HG03558 (cell line): ENCODE measurements around the gene SLK.

Source experiments
- ATAC-seq: cut with Tn5 transposase; IDR thresholded peaks from one replicate; pipeline ENCODE4 v1.9.1; 2021; ENCODE audit warnings: moderate number of reproducible peaks; ENCODE audit not compliant: unreplicated experiment; ENCODE audit errors: extremely low read depth

SLK gene

DNA sequence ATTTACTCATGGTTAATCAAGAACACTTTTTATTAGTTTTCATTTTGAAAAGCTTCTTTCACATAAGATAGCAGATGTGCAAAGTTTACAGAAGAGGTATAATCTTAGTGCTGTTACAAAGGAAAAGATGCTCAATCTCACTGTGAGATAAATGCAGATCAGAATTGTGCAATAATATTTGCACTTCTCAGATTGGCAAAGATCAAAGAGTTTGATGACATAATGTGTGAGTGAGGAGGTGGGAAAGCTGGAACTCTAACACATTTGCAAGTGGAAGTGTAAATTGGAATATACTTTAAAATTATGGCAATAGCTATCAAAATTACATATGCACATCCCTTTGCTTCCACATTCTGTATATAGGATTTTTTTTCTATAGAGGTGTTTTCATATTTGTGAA lies 27.4 kb upstream of the SLK start:
- no peak for ATAC-seq

DNA sequence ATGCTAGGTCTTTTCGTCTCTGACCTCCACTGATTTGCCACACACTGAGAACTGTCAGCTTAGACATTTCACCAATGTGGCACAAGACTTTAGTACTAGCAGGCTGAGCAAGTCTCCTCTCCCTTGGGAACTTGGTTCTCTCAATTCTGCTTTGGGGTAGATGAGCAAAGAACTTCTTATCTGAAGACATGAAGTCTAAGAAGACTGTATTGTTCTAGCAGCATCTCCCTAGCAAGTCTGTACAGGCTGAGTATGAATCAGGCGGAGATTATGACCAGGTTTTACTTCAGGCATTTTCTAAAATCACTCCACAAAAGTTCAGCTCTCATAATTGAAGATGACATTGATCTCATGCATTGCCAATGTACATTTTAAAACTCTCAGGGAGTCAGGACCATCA lies 25.1 kb upstream of the SLK start:
- ATAC-seq: no peak

DNA sequence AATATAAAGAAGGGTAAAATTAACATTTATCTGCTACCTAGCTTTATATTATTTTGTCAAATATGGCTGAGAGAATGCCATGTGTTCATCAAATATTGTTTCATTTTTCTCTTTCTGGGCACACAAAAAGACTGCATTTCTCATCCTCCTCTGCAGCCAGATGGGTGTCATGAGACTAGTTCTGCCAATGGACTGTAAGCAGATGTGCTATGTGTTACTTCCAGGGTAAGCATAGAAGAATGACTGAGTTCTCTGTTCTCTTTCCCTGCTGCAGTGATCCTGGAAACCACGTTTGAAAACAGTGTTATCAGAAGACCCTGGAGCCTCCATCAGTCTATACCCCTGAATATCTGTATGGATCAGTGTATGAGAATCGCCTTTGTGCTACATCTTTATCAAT lies 24.1 kb upstream of the SLK start:
- no peak for ATAC-seq

DNA sequence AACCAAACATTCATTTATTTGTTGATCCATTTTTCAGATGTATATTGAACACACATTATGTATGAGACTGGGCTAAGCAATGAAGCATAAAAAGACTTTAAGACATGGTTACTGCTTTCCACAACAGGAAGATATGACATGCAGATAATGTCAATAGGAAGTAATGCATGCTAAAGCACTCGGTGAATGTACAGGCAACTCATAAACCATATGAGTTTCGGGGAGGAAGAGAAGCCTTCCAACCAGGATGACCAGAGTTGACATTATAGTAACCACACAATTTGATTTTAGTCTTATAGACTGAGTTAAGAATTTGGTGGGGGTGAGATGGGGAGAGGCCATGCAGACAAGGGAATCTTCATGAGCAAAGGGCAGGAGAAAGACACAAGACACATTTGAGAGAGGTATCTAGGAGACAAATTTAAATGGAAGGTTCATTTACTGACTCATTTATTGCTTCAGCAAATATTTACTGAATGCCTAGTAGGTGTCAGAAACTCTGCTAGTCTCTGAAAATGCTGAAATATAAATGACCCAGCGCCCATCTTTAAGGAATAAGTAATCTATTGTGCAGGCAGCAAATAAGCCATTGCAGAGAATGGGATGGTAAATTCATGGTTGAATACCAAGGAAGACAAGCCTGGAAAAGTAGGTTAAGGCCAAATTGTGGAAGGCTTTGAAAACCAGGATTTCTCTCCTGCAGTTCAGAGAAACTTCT lies 19.0 kb upstream of the SLK start:
- no peak for ATAC-seq

DNA sequence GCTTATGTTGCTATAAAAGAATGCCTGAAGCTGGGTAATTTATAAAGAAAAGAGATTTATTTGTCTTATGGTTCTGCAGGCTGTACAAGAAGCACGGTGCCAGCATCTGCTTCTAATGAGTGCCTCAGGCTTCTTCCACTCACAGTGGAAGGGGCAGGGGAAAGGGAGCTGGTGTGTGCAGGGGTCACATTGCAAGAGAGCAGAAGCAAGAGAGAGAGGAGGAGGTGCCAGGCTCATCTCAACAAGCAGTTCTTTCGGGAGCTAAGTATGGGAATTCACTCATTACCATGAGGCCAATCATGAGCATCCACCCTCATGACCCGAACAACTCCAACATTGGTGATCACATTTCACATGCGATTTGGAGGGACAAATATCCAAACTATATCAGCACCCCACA lies 17.2 kb upstream of the SLK start:
- ATAC-seq: no peak

DNA sequence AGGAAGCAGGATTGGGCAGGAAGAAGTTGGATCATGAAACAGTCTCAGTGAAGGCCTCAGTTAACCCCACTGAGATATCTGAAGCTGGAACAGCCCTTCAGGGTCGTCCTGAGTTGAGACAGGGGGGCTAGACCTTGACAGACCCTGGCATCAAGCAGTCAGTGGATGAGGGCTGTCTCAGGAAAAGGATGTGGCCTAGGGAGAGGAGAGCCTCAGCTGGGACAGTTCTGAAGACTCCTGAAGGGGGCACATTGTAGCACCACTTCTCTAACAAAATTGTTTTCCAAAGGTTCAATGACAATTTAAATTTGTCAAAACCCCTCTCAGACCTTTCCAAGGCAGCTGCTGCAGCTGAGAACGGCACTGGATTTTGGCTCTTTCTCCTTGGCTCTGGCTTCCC lies 15.8 kb upstream of the SLK start:
- no peak for ATAC-seq

DNA sequence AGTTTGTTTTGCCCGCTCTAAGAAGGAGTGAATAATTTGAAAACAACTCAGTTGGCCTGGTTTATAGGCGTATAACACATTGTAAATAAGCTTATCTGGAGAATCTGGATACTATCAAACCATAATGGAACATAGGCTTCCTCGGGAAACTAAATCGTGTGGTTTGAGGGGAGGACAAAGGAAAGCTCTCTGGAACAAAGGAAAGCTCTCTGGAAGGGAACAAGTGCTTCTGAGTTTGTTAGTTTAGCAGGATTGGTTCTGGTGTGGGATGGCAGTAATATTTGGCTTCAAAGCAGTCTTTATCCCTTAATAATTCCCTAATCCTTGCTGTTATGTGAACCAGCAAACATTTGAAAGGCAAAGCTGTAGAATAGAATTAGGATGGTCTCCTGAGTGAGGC lies 15.0 kb upstream of the SLK start:
- no peak for ATAC-seq

DNA sequence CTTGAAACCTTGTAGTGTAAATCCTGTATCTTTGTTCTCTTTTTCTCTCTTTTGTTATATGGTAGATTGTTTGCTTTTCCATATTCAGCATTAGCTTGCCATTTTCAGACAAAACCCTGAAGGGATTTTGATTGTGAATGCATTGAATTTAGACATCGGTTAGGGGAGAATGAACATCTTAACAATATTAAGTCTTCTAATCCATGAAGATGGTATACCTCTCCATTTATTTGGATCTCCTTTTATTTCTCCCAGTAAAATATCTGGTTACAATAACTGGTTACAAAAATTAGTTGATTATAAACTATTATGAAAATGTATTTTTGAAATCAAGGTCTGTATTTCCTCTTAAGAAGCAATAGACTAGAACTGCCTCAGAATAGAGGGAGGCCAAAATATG lies 12.4 kb upstream of the SLK start:
- no peak for ATAC-seq

DNA sequence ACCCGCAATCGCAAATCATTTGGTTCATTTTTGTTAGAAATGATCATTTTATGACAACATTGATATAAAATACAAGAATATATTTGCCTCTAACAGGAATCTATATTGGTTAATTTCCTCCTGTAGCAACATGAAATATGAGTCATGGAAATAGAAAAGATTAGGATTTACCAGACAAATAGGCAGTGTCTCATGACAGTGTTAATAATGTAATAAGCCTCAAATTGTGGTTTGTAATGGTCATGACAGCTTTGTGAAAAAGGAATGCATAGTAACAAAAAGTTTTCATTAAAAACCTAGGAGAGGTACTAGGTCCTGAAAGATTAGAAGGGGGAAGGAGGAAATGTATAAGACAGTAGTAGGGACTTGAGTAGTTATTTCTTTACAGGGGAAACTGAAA lies 7.9 kb upstream of the SLK start:
- no peak for ATAC-seq

DNA sequence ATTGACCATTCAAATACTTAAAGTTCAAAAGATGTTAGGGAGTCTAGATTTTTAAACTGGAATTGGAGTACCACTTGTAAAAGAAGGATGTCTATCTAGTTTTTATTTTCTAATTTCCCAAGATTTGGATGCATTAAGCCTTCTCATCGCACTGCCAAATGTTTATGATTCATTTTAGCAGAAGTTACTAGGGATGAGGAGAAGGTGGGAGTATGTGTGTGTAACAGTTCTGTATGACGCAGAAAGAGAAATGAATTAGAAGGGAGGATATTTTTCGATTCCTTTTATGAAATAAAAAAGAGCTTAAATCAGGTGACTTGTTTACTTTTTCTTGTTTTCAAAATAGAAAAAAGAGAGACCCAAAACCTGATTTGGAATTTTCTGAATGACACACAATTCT lies 6.8 kb upstream of the SLK start:
- ATAC-seq: no peak

DNA sequence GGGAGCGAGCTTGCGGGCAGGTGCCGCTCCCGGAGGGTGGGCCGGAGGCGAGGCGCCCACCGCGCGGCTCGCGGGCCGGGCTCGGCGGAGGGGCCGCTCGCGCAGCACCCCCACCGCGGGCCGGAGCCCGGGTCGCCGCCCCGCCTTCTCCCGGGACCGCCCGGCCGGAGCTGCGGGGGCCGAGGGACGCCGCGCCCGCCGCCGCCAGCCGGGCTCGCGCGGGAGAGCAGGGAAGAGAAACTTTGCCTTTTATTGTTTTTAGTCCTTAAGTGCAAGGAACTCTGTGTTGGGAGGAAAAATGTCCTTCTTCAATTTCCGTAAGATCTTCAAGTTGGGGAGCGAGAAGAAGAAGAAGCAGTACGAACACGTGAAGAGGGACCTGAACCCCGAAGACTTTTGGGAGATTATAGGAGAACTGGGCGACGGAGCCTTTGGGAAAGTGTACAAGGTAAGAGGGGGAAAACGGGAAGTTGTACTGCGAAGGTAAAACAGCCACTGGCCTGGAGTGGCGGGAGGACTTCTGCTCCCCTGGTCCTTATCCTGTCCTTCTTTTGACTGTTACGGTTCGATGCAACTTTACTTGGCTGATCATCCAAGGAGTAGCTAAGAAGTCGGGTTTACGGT lies 620 bp downstream of the SLK start:
- ATAC-seq: peak; percentile 31

DNA sequence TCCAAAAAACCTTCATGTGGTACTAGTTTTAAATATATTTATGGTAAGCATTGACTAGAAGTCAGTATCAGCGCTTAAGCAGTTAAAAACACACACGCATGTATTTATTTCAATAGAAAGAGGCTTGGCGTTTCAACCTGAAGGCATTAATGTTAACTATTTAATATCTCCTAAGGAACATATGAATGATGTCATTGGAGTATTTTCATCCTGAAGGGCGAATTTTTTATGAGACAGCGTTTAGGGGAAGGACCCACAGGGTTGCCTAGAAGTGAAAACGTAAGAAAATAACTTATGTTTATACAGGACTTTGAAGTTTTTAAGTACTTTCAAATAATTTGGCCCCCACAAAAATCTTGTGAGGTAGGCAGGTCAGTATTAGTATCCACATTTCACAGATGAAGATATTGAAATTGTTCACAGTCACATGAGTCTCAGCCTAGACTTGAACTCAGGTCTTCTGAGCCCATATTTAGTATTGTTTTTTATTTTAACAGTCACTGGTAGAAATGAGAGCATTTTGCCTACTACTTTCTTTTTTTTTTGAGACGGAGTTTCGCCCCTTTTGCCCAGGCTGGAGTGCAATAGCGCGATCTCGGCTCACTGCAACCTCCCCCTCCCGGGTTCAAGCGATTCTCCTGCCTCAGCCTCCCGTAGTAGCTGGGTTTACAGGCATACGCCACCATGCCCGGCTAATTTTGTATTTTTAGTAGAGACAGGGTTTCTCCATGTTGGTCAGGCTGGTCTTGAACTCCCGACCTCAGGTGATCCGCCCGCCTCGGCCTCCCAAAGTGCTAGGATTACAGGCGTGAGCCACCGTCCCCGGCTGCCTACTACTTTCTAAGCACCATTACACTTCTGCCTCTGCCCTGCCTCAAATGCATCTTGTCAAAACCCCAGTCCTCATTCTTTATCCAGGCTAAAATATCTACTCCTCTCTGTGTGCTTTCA lies 1.8 kb downstream of the SLK start:
- no peak for ATAC-seq

DNA sequence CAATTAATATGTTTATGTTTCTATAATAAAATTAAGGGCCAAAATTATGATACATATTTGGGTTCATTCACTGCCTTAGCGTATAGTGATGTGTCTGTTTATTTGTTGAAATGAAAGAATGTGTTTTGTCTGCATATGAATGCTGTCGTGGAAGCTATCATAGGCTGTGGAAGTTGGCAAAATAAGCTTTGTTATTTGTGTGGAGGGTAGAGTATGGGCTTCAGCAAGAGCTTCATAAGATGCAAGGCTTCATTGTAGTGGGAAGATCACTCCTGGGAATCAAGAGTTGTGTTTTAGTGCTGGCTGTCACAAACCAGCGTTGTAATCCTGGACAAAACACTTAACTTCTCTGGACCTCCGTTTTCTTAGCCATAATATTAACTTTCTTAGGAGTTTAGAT lies 2.5 kb downstream of the SLK start:
- ATAC-seq: no peak

DNA sequence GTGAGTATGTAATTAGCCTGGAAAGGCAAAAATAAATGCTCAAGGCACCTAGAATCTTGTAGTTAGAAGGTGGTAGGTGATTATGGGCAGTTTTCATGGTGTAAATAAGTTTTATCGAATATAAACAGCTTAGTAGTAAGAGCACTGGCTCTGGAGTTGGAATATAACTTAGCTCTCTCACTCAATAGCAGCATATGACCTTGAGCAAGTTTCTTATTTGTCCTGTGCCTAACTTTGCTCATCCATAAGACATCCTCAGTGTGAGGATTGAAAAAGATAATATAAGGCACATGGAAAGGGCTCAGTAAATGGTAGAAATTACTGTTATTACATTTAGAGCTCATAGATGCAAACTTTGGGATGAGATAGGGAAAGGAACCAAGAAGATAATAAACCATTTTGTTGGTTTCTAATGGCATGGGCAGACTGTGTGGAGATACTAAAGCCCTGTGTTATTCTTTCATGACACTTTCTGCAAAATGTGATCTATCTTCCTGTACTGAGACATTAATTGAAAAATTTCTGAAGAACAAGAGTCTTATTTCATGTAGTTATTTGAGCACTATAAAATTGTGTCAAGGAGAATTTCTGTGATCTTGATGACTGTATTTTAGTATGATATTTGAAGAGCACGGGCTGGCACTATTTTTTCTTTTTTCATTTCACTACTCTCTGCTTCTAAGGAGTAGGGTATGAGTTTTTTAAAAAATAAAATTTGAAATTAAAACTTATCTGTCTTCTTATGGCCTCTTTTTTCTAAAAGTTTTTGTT lies 3.1 kb downstream of the SLK start:
- no peak for ATAC-seq

DNA sequence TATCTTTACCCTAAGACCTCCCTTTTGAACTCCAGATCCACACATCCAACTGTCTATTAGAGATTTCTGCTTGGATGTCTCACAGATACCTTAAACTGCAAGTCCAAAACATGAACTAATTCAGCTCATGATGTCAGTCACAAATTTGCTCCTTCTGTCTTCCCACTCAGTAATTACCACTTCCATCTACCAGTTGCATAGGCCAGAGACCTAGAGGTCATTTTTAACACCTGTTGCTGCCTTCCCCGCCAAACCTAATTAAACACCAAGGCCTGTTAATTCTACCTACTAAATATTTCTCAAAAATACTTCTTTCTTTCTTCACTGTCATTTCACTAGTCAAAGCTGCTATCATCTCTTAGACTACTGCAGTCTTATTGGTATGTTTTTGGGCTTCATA lies 8.2 kb downstream of the SLK start:
- no peak for ATAC-seq

DNA sequence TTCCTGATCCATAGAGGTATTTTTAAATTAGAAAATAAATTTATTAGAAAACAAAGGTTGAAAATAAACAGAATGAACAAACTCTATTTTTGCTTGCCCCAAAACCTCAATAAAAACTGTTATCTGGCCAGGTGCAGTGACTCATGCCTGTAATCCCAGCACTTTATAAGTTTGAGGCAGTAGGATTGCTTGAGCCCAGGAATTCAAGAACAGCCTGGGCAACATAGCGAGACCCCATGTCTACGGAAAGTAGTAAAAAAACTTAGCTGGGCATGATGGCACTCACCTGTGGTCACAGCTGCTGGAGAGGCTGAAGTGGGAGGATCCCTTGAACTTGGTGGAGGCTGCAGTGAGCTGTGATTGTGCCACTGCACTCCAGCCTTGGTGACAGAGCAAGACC lies 10.3 kb downstream of the SLK start:
- no peak for ATAC-seq

DNA sequence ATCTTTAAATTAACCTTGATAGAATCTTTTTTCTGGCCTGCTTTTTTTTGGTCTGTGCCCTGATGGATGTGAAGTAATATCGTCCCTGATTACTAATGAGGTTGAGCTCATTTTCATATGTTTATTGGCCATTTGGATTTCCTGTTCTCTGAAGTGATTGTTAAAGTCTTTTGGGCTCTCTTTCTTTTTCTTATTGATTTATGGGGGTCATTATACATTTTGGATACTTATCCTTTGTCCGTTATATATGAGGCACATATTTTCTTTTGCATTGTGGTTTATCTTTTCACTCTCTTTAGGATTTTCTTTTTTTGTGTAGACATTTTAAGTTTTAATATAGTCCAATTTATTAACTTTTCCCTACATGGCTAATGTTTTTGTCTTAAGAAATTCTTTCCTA lies 12.6 kb downstream of the SLK start:
- no peak for ATAC-seq

DNA sequence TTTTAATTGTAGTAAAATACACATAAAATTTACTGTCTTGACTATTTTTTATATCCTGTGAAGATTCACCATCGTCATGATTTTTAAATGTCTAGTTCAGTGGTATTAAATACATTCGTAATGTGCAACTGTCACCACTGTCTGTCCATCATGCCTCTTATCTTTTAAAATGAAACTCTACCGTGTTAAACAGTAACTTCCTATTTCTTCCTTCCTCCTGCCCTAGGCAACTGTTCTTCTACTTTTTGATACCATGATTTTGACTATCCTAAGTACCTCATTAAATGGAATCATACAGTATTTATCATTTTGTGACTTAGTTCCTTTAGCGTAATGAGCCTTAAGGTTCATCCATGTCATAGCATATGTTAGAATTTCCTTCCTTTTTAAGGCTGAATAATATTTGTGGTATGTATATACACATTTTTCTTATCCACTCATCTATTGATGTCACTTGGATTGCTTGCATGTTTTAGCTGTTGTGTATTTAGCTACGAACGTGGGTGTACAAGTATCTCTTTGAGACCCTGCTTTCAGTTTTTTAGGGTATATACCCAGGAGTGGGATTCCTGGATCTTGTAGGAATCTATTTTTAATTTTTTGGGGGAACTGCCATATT lies 13.5 kb downstream of the SLK start:
- no peak for ATAC-seq

DNA sequence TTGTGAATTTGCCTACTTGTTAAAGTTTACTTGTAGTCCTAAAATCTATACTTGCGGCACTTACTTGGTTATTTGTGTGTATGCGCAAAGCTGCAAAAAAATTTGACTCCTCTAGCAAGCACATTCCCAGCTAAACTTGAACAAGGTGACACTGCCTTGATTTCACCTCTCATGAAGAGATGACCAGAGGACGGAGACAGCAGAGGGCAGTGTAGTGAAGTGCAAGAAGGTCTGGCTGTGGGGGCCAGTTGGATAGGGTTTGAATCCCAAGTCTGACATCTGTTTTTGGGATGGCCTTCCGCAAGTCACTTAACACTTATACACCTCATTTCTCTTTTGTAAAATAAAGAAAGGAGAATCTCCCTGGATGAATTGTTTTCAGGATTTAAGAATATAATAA lies 15.7 kb downstream of the SLK start:
- ATAC-seq: no peak

DNA sequence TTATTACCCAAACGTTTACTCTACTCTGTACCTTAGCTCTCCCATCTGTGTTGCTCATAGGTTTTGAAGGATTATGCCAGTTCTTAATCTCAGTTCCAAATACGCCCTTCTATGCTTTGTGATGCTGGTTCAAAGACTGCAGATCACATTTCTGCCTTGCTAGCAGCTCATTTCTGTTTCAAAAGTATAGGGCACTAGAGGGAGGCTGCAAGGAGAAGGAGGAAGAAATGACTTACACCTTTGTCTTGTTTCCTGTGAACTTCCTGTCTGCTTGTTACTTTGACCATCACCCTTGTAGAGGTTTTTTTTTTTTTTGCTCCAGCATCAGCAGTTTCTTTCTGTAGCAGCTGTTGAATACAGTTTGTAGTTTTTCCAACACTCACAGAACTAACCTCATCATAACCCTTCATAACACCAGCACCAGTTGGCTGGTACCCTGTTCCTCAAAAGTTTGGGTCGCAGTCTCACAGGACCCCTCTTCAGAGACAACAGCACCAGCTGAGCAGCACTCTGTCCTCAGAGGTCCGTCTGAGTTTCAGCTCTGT lies 16.5 kb downstream of the SLK start:
- peak; percentile 85 for ATAC-seq
